ENCODE data around the gene OR2V1. TPM values are rescaled to one million over a fixed set of nuclear protein-coding genes. Genes with fewer than 3 reads are reported as not detected.
"Not testable (repeated sequence)": the region's sequence is repeated elsewhere in the genome, so short reads cannot be mapped to it uniquely, and the experiment has no call there.

The OR2V1 gene
- total and polyA plus RNA-seq, 8 donors = not detected

- intact Hi-C loops (cut with DNase I; ENCODE audit: low total_unique reads) = no loop called here
- H3K36me3 ChIP-seq = no peaks in the 10 kb centered on the region
- no peak overlapping the region for H3K27ac ChIP-seq
- no peak for DNase-seq
- WGBS, 5 donors = 16 to 18% (median 18%) methylated on average over 24 to 50 of the region's 52 CpGs
- no peak overlapping the region for H3K4me3 ChIP-seq
- no peak for TF ChIP-seq CTCF (IDR thresholded peaks at IDR 0.05)
- H3K4me1 ChIP-seq = peaks cover 0 to 16% (median 4%) of the 10 kb centered on the region in 4 donors
- no peaks in the 10 kb centered on the region for H3K9me3 ChIP-seq
- H3K27me3 ChIP-seq = peaks cover 0 to 72% (median 44%) of the 10 kb centered on the region in 3 donors
Measured at GRCh38 chr5:181164076-181164952, 33.3 kb upstream of the OR2V1 start.

GRCh38 chr5:181163487-181164075 is 32.6 kb upstream of the OR2V1 start:
- no peak overlapping the region for H3K4me3 ChIP-seq
- H3K36me3 ChIP-seq = no peaks in the 10 kb centered on the region
- H3K4me1 ChIP-seq = peaks cover 0 to 16% (median 4%) of the 10 kb centered on the region in 4 donors
- WGBS, 5 donors = 28 to 39% (median 33%) methylated on average over 14 to 16 of the region's 16 CpGs
- intact Hi-C loops (cut with DNase I; ENCODE audit: low total_unique reads) = no loop called here
- no peak overlapping the region for H3K27ac ChIP-seq
- DNase-seq = no peak
- TF ChIP-seq CTCF (IDR thresholded peaks at IDR 0.05) = no peak
- TF ChIP-seq POLR2AphosphoS5 (IDR thresholded peaks at IDR 0.05) = no peak
- no peak for TF ChIP-seq POLR2A (IDR thresholded peaks at IDR 0.05)
- TF ChIP-seq EP300 (IDR thresholded peaks at IDR 0.05) = no peak
- no peaks in the 10 kb centered on the region for H3K9me3 ChIP-seq
- H3K27me3 ChIP-seq = peaks cover 0 to 69% (median 37%) of the 10 kb centered on the region in 3 donors

GRCh38 chr5:181161534-181162175 is 30.7 kb upstream of the OR2V1 start:
- TF ChIP-seq POLR2A (IDR thresholded peaks at IDR 0.05) = no peak
- TF ChIP-seq CTCF (IDR thresholded peaks at IDR 0.05) = no peak
- no peak for TF ChIP-seq POLR2AphosphoS5 (IDR thresholded peaks at IDR 0.05)
- no peak for TF ChIP-seq EP300 (IDR thresholded peaks at IDR 0.05)
- DNase-seq = no peak
- intact Hi-C loops (cut with DNase I; ENCODE audit: low total_unique reads) = no loop called here
- Histone ChIP-seq H3K9me3 (no peaks in the 10 kb centered on the region), H3K27me3 (peaks cover 0 to 69% (median 25%) of the 10 kb centered on the region in 3 donors), H3K4me3 (no peak overlapping the region), H3K27ac (peak overlapping the region in 1 of 5 donors; percentile 57), H3K4me1 (peaks cover 0 to 16% (median 4%) of the 10 kb centered on the region in 4 donors), H3K36me3 (no peaks in the 10 kb centered on the region)
- 62 to 85% (median 76%) methylated on average over 4 of the region's 4 CpGs for WGBS, 5 donors

- H3K36me3 ChIP-seq; H3K9me3 ChIP-seq; intact Hi-C loops (cut with DNase I; ENCODE audit: low total_unique reads): not testable (repeated sequence)
- DNase-seq = peak in 1 of 2 donors; percentile 69
- Histone ChIP-seq H3K27me3 (peaks cover 0 to 62% (median 21%) of the 10 kb centered on the region in 3 donors), H3K4me3 (peak overlapping the region in 2 of 4 donors; percentile 9 to 13), H3K4me1 (peaks cover 0 to 16% (median 4%) of the 10 kb centered on the region in 4 donors), H3K27ac (peak overlapping the region in 2 of 5 donors; percentile 47 to 81)
- 10 to 45% (median 19%) methylated on average over 6 to 28 of the region's 48 CpGs for WGBS, 5 donors
Measured at GRCh38 chr5:181160755-181161533, 30.0 kb upstream of the OR2V1 start.
